K562 (cell line): ENCODE data around the gene SCARF2. TPM values are rescaled to one million over a fixed set of nuclear protein-coding genes. Genes with fewer than 3 reads are reported as not detected.
A peak's percentile ranks its signal among the peaks of the same experiment; 100 is the strongest.

Experiments used
- ATAC-seq: fragments of 200-7000 bp; cut with Tn5 transposase; 3 replicates; pipeline ENCODE4 v1.9.1; 2020; ENCODE audit warnings: moderate library complexity
- BruUV-seq: library from RNA; stranded (reverse); fragments of 400-500 nt; replicated peaks from 2 replicates; lab custom pipeline; 2021; lab: Mats Ljungman, UMichigan
- CTCF ChIA-PET: fragments of 300-600 bp; formaldehyde crosslinking; extraction: SDS; loops from one replicate; lab custom pipeline; 2021; ENCODE audit warnings: low intra/inter-chr PET ratio; lab: Yijun Ruan, JAX
- POLR2A ChIA-PET: fragments of 300-600, 350-650 bp; sonication (Branson Sonifier 250); formaldehyde crosslinking; extraction: SDS; loops from one replicate; lab custom pipeline; 2021; ENCODE audit warnings: antibody characterized with exemption, inconsistent platforms; lab: Yijun Ruan, JAX
- DNase-seq, 4 experiments: peaks; one replicate each; pipeline versions ENCODE4 v3.0.0 to v3.0.0-alpha.2; 2011 to 2018; ENCODE audit warnings: low spot score in 3 of 4, mixed read lengths in 3 of 4; ENCODE audit errors: extremely low read depth in 1 of 4
- FAIRE-seq: peaks from 2 replicates; lab custom pipeline; 2011; peaks lifted over from hg19 to GRCh38; lab: Jason Lieb, UNC
- H2AFZ ChIP-seq: 2 replicates; pipeline ENCODE4 v1.6.0; 2011; ENCODE audit warnings: low read depth, low read length, control low read depth, inconsistent platforms
- H3K27ac ChIP-seq: fragments of 200-600 bp; 3 replicates; pipeline ENCODE4 v1.8.0; 2011; ENCODE audit warnings: low read depth, mild to moderate bottlenecking, control low read depth, inconsistent platforms, low read length, moderate library complexity, mixed read lengths; ENCODE audit errors: extremely low read depth
- H3K27me3 ChIP-seq, 2 experiments: fragments of 300-600 bp in 1 of 2; 2 replicates in 1 of 2; 3 replicates in 1 of 2; pipeline versions ENCODE4 v1.6.0 to v1.8.0; 2011; ENCODE audit warnings: inconsistent platforms in 2 of 2, low read length in 2 of 2, mild to moderate bottlenecking in 1 of 2, mixed read lengths in 1 of 2, moderate library complexity in 1 of 2; ENCODE audit not compliant: control insufficient read depth in 2 of 2, insufficient read depth in 2 of 2
- H3K36me3 ChIP-seq: fragments of 300-600 bp; 3 replicates; pipeline ENCODE4 v1.8.0; 2011; ENCODE audit warnings: mild to moderate bottlenecking, low read length, inconsistent platforms; ENCODE audit not compliant: control insufficient read depth, insufficient read depth
- H3K4me1 ChIP-seq, 2 experiments: fragments of 200-600 bp in 1 of 2; replicated peaks in 1 of 2; 2 replicates in 1 of 2; 3 replicates in 1 of 2; pipeline versions ENCODE4 v1.5.1 to v1.8.0; 2011; ENCODE audit warnings: inconsistent platforms in 2 of 2, low read length in 2 of 2, mild to moderate bottlenecking in 1 of 2, mixed read lengths in 1 of 2, moderate library complexity in 1 of 2; ENCODE audit not compliant: control insufficient read depth in 2 of 2, insufficient read depth in 2 of 2
- H3K4me2 ChIP-seq: 2 replicates; pipeline ENCODE4 v1.6.1; 2011; ENCODE audit warnings: low read length, control low read depth, inconsistent platforms, mixed read lengths; ENCODE audit not compliant: insufficient read depth
- H3K4me3 ChIP-seq: fragments of 200-600 bp; sonication (generic), shearing (Covaris generic); 2 replicates; pipeline ENCODE4 v1.5.1; 2016; ENCODE audit warnings: control low read depth, inconsistent platforms
- H3K79me2 ChIP-seq: fragments of 200-600 bp; 3 replicates; pipeline ENCODE4 v1.8.0; 2011; ENCODE audit warnings: low read length, inconsistent platforms; ENCODE audit not compliant: control insufficient read depth, insufficient read depth
- H3K9ac ChIP-seq, 2 experiments: 2 replicates each; pipeline versions ENCODE4 v1.6.0 to v1.6.1; 2011; ENCODE audit warnings: low read depth in 2 of 2, low read length in 2 of 2, control low read depth in 1 of 2, inconsistent platforms in 1 of 2, mild to moderate bottlenecking in 1 of 2, mixed read lengths in 1 of 2; ENCODE audit not compliant: insufficient read depth in 1 of 2
- H3K9me1 ChIP-seq: one replicate; pipeline ENCODE4 v1.6.0; 2011; ENCODE audit warnings: inconsistent platforms, mild to moderate bottlenecking, low read length, moderate library complexity; ENCODE audit not compliant: control insufficient read depth, insufficient read depth
- H3K9me3 ChIP-seq: replicated peaks from 2 replicates; pipeline ENCODE4 v1.5.1; 2011; ENCODE audit warnings: low read depth, low read length, inconsistent platforms; ENCODE audit not compliant: control insufficient read depth, insufficient read depth
- H4K20me1 ChIP-seq: replicated peaks from 2 replicates; pipeline ENCODE4 v1.6.1; 2011; ENCODE audit warnings: low read length, inconsistent platforms, mixed read lengths; ENCODE audit not compliant: control insufficient read depth, insufficient read depth
- ARID2 ChIP-seq: fragments of 450-650 bp; IDR thresholded peaks from 2 replicates; pipeline ENCODE4 v1.6.1; 2017; ENCODE audit warnings: antibody characterized with exemption, mild to moderate bottlenecking
- CREB1 ChIP-seq, 2 experiments: sonication (generic) in 1 of 2; formaldehyde crosslinking in 1 of 2; IDR thresholded peaks; 2 replicates each; pipeline versions ENCODE4 v1.6.1 to v1.8.0; 2012 to 2022; ENCODE audit warnings: inconsistent platforms in 1 of 2, mild to moderate bottlenecking in 1 of 2, missing genetic modification reagents in 1 of 2, moderate library complexity in 1 of 2
- ELF2 ChIP-seq: fragments of 250-450 bp; sonication (Bioruptor Pico); IDR thresholded peaks from 2 replicates; pipeline ENCODE4 v1.5.0; 2021; ENCODE audit warnings: mild to moderate bottlenecking
- ETV1 ChIP-seq: fragments of 450-650 bp; conservative IDR thresholded peaks from 2 replicates; pipeline ENCODE4 v1.6.1; 2016; ENCODE audit warnings: missing genetic modification characterization, control low read depth, low read depth, missing compliant biosample characterization
- ETV6 ChIP-seq, 3 experiments: fragments of 150-350 bp in 1 of 3; sonication (generic) in 1 of 3; formaldehyde crosslinking in 1 of 3; IDR thresholded peaks; 2 replicates each; pipeline versions ENCODE4 v1.6.1 to v1.8.0; 2014 to 2022; ENCODE audit warnings: borderline replicate concordance in 2 of 3, low read depth in 2 of 3, antibody characterized with exemption in 1 of 3, low read length in 1 of 3, mild to moderate bottlenecking in 1 of 3, missing genetic modification reagents in 1 of 3
- HOXB6 ChIP-seq: fragments of 250-450 bp; sonication (Bioruptor Pico); IDR thresholded peaks from 2 replicates; pipeline ENCODE4 v1.5.1; 2022; ENCODE audit warnings: mild to moderate bottlenecking, borderline replicate concordance
- MCM2 ChIP-seq: fragments of 450-650 bp; IDR thresholded peaks from 2 replicates; pipeline ENCODE4 v1.6.1; 2017; ENCODE audit warnings: low read depth, mild to moderate bottlenecking
- NCOR1 ChIP-seq: fragments of 450-650 bp; IDR thresholded peaks from 2 replicates; pipeline ENCODE4 v1.6.1; 2016; ENCODE audit warnings: mild to moderate bottlenecking, moderate library complexity
- POLR2A ChIP-seq: fragments of 450-650 bp; conservative IDR thresholded peaks from 2 replicates; pipeline ENCODE4 v1.6.1; 2016
- SMAD4 ChIP-seq: fragments of 250-450 bp; sonication (Bioruptor Pico); conservative IDR thresholded peaks from 2 replicates; pipeline ENCODE4 v1.8.0; 2021; ENCODE audit warnings: inconsistent platforms, mild to moderate bottlenecking, moderate library complexity
- SPI1 ChIP-seq: IDR thresholded peaks from 2 replicates; pipeline ENCODE4 v1.6.1; 2011; ENCODE audit warnings: low read depth, low read length, control low read depth, borderline replicate concordance
- ZNF239 ChIP-seq: fragments of 250-450 bp; sonication (Bioruptor Pico); IDR thresholded peaks from 2 replicates; pipeline ENCODE4 v1.4.0; 2020; ENCODE audit warnings: mild to moderate bottlenecking
- ZNF766 ChIP-seq: fragments of 200-800 bp; sonication (Bioruptor generic); conservative IDR thresholded peaks from 2 replicates; pipeline ENCODE4 v1.6.1; 2016; ENCODE audit warnings: missing genetic modification characterization, missing compliant biosample characterization
- WGBS: fragments of 100-300 bp; shearing (Covaris generic); methylation state at CpG from one replicate; pipeline ENCODE4 v1.1.6; 2016; ENCODE audit warnings: low coverage, mixed read lengths; ENCODE audit not compliant: insufficient coverage; ENCODE audit errors: missing lambda C conversion rate; 5-methylcytosine and 5-hydroxymethylcytosine counted together
- in situ Hi-C: fragments of 300-500 bp; cut with MboI; formaldehyde crosslinking; loops from 4 replicates; pipeline ENCODE4 v1.15.0; 2018; ENCODE audit warnings: inconsistent platforms, mixed read lengths
- intact Hi-C: fragments of 100-400 bp; cut with micrococcal nuclease; formaldehyde crosslinking; loops from 2 replicates; pipeline ENCODE4 v1.14.2; 2022
- polyA plus RNA-seq, 8 experiments: library from polyadenylated mRNA; depleted of rRNA in 4 of 8; stranded (reverse) in 5 of 8; unstranded in 3 of 8; fragments of >200 nt; fragmentation: Nextera tagmentation in 2 of 8; fragmentation: Illumina TruSeq in 1 of 8; extraction: Ambion mirVana in 2 of 8; extraction: Trizol in 1 of 8; gene quantifications; 2 replicates each; pipeline versions ENCODE4 v1.2.1 to v1.2.3, GENCODE V29; 2011 to 2014; ENCODE audit warnings: inconsistent platforms in 1 of 8, missing spikeins in 1 of 8
- total RNA-seq, 7 experiments: library from RNA; depleted of rRNA in 6 of 7; stranded (reverse); fragments of >200 nt in 6 of 7; fragmentation: Illumina TruSeq in 2 of 7; extraction: Trizol in 2 of 7; gene quantifications; 2 replicates each; pipeline versions ENCODE4 v1.2.1 to v1.2.3, GENCODE V29; 2011 to 2021; ENCODE audit warnings: low replicate concordance in 1 of 7
- TF ChIP-seq, protein P1 (sequence below), 2 experiments: IDR thresholded peaks in 1 of 2; conservative IDR thresholded peaks in 1 of 2; 2 replicates each; pipeline ENCODE4 v1.6.1; 2016; ENCODE audit warnings: low read depth in 2 of 2, mild to moderate bottlenecking in 1 of 2, missing compliant biosample characterization in 1 of 2, missing genetic modification characterization in 1 of 2, moderate library complexity in 1 of 2
- TF ChIP-seq, protein P2 (sequence below): sonication (generic); formaldehyde crosslinking; IDR thresholded peaks from 2 replicates; pipeline ENCODE4 v1.8.0; 2022; ENCODE audit warnings: mild to moderate bottlenecking, missing genetic modification reagents

SCARF2 gene
- total and polyA plus RNA-seq, 9 of the 15 experiments (the other 6 are each of a cell fraction or from before 2014, with no cell fraction given) = 0.06 to 0.32 (median 0.21) TPM; not detected in 5

DNA sequence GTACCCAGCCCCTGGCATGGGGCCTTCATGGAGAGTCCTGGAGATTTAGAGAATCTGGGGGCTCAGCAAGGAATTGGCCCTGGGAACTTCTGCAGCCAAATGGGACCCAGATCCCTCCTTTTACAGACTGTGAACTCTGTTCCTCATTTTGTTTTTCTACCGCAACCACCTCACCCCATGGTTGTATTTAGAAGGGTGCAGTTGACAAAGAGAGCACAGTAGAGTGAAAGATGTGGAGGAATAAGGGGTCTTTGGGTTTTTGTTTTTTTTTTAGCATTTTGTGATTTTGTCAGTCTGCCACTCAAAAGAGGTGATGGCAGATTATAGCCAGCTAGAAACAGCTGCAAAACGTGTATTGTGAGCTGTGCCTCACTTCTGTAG is 41.7 kb downstream of the SCARF2 start:
- H3K4me1 ChIP-seq = peaks cover 16 to 35% of the 10 kb centered on the region in 2 experiments
- peak overlapping the region in 1 of 2 experiments; percentile 96; a peak in 2 of 4 replicates for H3K9ac ChIP-seq
- H3K9me3 ChIP-seq = peaks cover 3% of the 10 kb centered on the region; the same call in 1 of the 2 replicates
- H3K4me3 ChIP-seq = no peak overlapping the region
- POLR2A ChIA-PET = interaction anchor here (0.7 to 7.0 kb wide), 9 partner anchors 8 to 77 kb away, joined by 3 to 84 read pairs (median 7); no protein-coding TSS in a partner anchor
- no peak overlapping the region for H3K27ac ChIP-seq
- peaks cover 17% of the 10 kb centered on the region for H3K79me2 ChIP-seq
- H3K36me3 ChIP-seq = peaks cover 14% of the 10 kb centered on the region; the same call in 2 of the 3 replicates
- H3K9me1 ChIP-seq = peaks cover 5% of the 10 kb centered on the region
- intact Hi-C loops = loop anchor here (2.0 kb wide), 1 partner anchor 75 kb away; the partner anchor contains the start of gene DGCR6L
- H3K27me3 ChIP-seq = peaks cover 0 to 7% of the 10 kb centered on the region in 2 experiments; a peak in 3 of 5 replicates
- 0 out of 2 replicates have a peak, but pooled peaks cover 2% of the 10 kb centered on the region for H4K20me1 ChIP-seq
- peak overlapping the region; percentile 90; the same call in 1 of the 2 replicates for H3K4me2 ChIP-seq
- 35% methylated on average over 2 of the region's 2 CpGs for WGBS
- CTCF ChIA-PET = no interaction called here
- ATAC-seq (no peak), DNase-seq (no peak), FAIRE-seq (no peak)
- BruUV-seq = no TSS peak
- H2AFZ ChIP-seq = no peak overlapping the region
- in situ Hi-C loops = loop anchor here (10.0 kb wide), 1 partner anchor 51 kb away; no protein-coding TSS in a partner anchor
- TF ChIP-seq NCOR1 (no peak), ARID2 (no peak), ETV1 (no peak), ZNF239 (CRISPR knock-in tag) (no peak), SMAD4 (CRISPR knock-in tag) (0 out of 2 replicates have a peak, but pooled peaks have one; percentile 0), ELF2 (CRISPR knock-in tag) (0 out of 2 replicates have a peak, but pooled peaks have one; percentile 1), ETV6 (IDR thresholded peaks at IDR 0.05; ENCODE audit: borderline replicate concordance in 1 of 2, low read depth in 2 of 2, low read length in 1 of 2) (no peak), ETV6 (CRISPR knock-in tag; IDR thresholded peaks at IDR 0.05; ENCODE audit: borderline replicate concordance) (no peak), CREB1 (IDR thresholded peaks at IDR 0.05) (no peak), CREB1 (CRISPR knock-in tag; IDR thresholded peaks at IDR 0.05) (no peak), SPI1 (peak; percentile 89), MCM2 (no peak), HOXB6 (CRISPR knock-in tag) (no peak), POLR2A (no peak), ZNF766 (CRISPR knock-in tag) (no peak)
- TF ChIP-seq, protein P1, sequence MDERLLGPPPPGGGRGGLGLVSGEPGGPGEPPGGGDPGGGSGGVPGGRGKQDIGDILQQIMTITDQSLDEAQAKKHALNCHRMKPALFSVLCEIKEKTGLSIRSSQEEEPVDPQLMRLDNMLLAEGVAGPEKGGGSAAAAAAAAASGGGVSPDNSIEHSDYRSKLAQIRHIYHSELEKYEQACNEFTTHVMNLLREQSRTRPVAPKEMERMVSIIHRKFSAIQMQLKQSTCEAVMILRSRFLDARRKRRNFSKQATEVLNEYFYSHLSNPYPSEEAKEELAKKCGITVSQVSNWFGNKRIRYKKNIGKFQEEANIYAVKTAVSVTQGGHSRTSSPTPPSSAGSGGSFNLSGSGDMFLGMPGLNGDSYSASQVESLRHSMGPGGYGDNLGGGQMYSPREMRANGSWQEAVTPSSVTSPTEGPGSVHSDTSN (CRISPR knock-in tag; IDR thresholded peaks at IDR 0.05; ENCODE audit: low read depth) = no peak
- TF ChIP-seq, protein P1 (tag; conservative IDR thresholded peaks at IDR 0.05; ENCODE audit: low read depth) = no peak; the same call in 1 of the 2 replicates
- TF ChIP-seq, protein P2, sequence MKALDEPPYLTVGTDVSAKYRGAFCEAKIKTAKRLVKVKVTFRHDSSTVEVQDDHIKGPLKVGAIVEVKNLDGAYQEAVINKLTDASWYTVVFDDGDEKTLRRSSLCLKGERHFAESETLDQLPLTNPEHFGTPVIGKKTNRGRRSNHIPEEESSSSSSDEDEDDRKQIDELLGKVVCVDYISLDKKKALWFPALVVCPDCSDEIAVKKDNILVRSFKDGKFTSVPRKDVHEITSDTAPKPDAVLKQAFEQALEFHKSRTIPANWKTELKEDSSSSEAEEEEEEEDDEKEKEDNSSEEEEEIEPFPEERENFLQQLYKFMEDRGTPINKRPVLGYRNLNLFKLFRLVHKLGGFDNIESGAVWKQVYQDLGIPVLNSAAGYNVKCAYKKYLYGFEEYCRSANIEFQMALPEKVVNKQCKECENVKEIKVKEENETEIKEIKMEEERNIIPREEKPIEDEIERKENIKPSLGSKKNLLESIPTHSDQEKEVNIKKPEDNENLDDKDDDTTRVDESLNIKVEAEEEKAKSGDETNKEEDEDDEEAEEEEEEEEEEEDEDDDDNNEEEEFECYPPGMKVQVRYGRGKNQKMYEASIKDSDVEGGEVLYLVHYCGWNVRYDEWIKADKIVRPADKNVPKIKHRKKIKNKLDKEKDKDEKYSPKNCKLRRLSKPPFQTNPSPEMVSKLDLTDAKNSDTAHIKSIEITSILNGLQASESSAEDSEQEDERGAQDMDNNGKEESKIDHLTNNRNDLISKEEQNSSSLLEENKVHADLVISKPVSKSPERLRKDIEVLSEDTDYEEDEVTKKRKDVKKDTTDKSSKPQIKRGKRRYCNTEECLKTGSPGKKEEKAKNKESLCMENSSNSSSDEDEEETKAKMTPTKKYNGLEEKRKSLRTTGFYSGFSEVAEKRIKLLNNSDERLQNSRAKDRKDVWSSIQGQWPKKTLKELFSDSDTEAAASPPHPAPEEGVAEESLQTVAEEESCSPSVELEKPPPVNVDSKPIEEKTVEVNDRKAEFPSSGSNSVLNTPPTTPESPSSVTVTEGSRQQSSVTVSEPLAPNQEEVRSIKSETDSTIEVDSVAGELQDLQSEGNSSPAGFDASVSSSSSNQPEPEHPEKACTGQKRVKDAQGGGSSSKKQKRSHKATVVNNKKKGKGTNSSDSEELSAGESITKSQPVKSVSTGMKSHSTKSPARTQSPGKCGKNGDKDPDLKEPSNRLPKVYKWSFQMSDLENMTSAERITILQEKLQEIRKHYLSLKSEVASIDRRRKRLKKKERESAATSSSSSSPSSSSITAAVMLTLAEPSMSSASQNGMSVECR (CRISPR knock-in tag) = no peak
